GM12891 (cell line): ENCODE results near the gene QRSL1.
"Not testable (repeated sequence)": the region's sequence is repeated elsewhere in the genome, so short reads cannot be mapped to it uniquely, and the experiment has no call there.

Source experiments
- DNase-seq: peaks from one replicate; pipeline ENCODE4 v3.0.0; 2011; ENCODE audit warnings: low spot score; ENCODE audit not compliant: insufficient read length
- FAIRE-seq: peaks from 2 replicates; lab custom pipeline; 2011; peaks lifted over from hg19 to GRCh38; lab: Jason Lieb, UNC
- PAX5 ChIP-seq: IDR thresholded peaks from 2 replicates; pipeline ENCODE4 v1.6.1; 2011; ENCODE audit warnings: low read length, moderate library complexity, mild to moderate bottlenecking; ENCODE audit not compliant: insufficient read depth, severe bottlenecking
- POLR2A ChIP-seq: IDR thresholded peaks from 2 replicates; pipeline ENCODE4 v1.6.1; 2011; ENCODE audit warnings: low read depth, low read length, control low read depth
- POLR2AphosphoS5 ChIP-seq: IDR thresholded peaks from 2 replicates; pipeline ENCODE4 v1.6.1; 2011; ENCODE audit warnings: low read depth, low read length, control low read depth
- POU2F2 ChIP-seq: IDR thresholded peaks from 2 replicates; pipeline ENCODE4 v1.6.1; 2011; ENCODE audit warnings: low read depth, mild to moderate bottlenecking, control low read depth, low read length, moderate library complexity
- SPI1 ChIP-seq: IDR thresholded peaks from 2 replicates; pipeline ENCODE4 v1.6.1; 2011; ENCODE audit warnings: low read depth, low read length, control low read depth
- TAF1 ChIP-seq: IDR thresholded peaks from 2 replicates; pipeline ENCODE4 v1.6.1; 2011; ENCODE audit warnings: low read depth, low read length, control low read depth

Gene QRSL1

DNA sequence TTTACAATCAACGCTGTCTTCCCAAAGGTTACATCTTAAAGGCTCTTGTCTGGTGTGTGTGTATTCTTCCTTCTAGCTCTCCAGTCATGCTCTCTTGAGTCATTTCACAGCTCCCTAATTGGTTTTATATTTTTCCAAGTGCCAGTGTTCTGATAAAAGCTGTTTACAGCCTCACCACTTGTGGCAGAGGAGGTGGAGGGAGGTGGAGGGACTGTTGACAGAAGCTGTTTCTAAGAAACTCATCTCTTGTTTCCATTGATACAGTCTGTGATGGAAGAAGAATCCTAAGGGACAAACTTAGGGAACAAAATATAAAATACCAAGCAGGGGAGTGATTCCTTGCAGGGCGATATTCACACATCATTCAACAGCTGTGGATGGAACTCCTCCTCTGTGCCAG is 64.0 kb downstream of the QRSL1 start:
- FAIRE-seq (no peak), DNase-seq (no peak)
- no peak for TF ChIP-seq PAX5
- no peak for TF ChIP-seq SPI1
- TF ChIP-seq TAF1, result no peak
- TF ChIP-seq POLR2A, result no peak

DNA sequence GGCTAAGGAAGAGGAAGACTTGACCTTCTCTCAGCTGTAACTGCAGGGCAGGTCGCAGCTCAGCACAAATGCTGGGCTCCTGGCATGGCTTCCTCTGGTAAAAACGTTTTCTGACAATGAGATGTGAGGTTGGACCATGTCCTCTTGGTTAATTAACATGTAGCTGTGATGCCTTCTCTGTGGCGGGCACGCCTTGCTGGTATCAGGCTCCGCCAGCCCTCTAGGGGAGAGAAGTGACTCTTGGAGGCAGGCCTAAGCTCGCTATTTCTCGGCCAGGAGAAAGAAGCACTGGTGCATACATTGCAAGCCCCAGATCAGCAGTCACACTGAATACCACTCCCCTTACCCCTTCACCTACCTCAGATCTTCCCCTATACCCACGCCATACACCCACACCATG is 65.0 kb downstream of the QRSL1 start:
- no peak for TF ChIP-seq POU2F2
- no peak for TF ChIP-seq POLR2AphosphoS5
- no peak for TF ChIP-seq POLR2A
- TF ChIP-seq TAF1, result no peak
- no peak for TF ChIP-seq PAX5
- no peak for TF ChIP-seq SPI1
- FAIRE-seq (peak; percentile 84), DNase-seq (no peak)

DNA sequence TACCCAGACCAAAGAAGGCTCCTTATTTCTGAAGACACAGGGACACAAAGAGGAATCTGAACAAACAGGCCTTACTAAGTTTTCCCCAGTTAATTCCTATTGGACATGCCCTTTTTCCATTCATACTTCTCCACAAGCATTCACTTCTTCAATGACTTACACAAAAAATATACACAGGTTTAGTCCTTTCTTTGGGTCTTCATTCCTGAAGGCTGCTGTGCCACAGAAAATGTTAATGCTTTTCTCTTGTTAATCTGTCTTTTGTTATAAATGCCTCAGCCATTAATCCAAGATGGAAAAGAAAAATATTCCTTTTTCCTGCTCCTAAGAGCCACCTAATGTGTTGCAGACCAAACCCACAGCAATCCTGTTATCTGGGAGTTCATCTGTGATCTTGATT is 71.2 kb downstream of the QRSL1 start:
- TF ChIP-seq SPI1 (no peak), POU2F2 (no peak), POLR2AphosphoS5 (no peak), POLR2A (no peak), PAX5 (no peak), TAF1 (no peak)
- no peak for DNase-seq
- no peak for FAIRE-seq

DNA sequence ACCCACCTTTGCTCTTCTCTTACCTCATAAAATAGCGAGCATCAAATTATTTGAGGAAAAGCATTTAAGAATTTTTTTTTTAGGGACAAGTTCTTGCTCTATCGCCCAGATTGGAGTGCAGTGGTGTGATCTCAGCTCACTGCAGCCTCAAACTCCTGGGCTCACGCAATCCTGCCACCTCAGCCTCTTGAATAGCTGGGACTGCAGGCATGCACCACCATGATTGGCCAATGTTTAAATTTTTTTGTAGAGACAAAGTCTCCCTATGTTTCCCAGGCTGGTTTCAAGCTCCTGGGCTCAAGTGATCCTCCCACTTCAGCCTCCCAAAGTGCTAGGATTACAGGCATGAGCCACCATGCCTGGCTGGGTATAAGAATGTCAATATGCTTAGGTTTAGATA is 71.8 kb downstream of the QRSL1 start:
- peak; percentile 66 for FAIRE-seq
- DNase-seq, result not testable (repeated sequence)

DNA sequence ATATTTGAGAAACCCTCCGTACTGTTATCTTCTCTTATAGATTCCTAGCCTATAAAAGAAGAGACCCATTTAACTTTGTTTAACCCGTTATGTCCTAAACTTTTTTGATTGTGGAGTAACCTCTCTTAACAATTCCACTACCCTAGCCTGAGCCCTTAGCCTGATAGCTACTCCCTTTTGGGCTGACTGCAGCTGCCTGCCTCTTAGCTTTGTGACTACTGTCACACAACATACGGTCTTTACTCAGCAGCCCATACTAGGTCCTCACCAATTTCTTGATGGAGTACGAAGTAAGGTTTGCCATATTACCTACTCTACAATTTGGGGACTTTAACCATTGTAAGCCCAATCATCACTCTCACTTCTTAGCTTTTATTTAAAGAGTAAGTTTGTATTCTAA is 72.7 kb downstream of the QRSL1 start:
- FAIRE-seq, result no peak
- TF ChIP-seq POU2F2, result no peak
- TF ChIP-seq SPI1, result no peak
- no peak for TF ChIP-seq POLR2A
- no peak for TF ChIP-seq POLR2AphosphoS5
- TF ChIP-seq PAX5, result no peak
- no peak for TF ChIP-seq TAF1
- DNase-seq, result no peak

DNA sequence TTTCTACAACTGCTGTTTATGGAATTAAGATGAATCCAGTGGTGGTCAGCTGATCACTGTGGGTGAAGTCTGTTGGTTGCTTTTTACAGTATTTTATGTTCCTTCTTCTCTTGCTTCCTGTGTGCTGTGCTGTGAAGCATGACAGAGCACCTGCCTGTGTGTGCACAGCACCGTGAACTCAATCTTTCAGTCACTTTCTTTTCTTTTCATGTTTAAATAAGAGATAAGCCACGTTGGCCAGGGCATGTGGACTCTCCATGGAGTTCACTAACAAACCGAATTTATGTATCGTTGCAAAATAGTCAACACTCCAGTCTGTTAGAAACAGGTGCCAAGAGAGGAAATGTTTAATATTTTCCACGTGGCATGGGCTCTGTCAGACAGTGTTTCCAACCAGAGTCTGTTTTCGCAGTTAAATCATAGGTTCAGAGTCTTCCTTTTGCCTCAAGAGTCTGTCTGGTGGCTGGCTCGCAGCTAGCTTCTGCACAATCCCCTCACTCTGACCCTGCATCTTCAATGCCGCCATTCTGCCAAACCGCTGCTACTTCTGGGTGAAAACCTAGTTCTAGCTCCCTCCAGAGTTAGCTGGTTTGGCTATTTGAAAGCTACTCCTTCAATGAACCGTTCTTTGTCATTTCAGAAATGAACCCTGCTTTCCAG is 73.2 kb downstream of the QRSL1 start:
- no peak for TF ChIP-seq POLR2A
- TF ChIP-seq TAF1, result peak; percentile 77; the same call in 1 of the 2 replicates
- no peak for TF ChIP-seq SPI1
- TF ChIP-seq POU2F2, result no peak
- TF ChIP-seq POLR2AphosphoS5, result no peak
- peak; percentile 99 for TF ChIP-seq PAX5
- DNase-seq (peak; percentile 42), FAIRE-seq (peak; percentile 97)

DNA sequence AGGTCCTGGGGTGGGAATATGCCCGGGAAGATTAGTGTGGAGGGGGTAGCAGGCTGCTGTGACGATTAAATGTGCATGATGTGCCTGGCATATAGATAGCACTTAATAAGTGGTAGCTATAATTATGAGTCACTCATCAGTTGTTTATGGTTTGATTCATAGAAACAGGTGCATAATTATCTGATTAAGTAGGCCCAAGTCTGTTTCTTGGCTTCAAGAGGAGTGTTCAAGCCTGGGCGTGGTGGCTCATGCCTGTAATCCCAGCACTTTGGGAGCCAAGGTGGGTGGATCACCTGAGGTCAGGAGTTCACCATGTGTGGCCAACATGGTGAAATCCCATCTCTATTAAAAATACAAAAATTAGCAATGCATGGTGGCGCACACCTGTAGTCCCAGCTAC is 74.9 kb downstream of the QRSL1 start:
- FAIRE-seq, result no peak
- DNase-seq, result no peak
- TF ChIP-seq POLR2A, result no peak
- TF ChIP-seq PAX5, result no peak
- TF ChIP-seq POU2F2, result no peak
- TF ChIP-seq TAF1, result no peak
- no peak for TF ChIP-seq SPI1
- no peak for TF ChIP-seq POLR2AphosphoS5

DNA sequence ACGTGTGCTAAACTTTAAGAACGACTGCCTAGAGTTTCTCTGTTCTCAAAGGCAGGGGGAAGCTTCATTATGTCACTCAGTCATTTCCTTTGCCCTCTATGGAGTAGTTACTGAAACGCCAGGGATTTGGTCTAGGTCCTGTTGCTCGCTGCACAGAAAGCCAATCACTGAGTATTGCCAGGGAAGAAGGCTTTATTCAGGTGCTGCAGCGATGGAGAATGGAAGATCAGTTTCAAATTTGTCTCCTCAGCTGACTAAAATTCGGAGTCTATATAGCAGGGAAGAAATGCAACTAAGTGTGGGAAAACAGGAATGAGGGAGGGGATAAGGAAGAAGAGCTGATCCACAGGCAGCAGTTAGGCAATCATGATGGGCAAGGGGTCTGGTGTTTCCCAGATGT is 75.8 kb downstream of the QRSL1 start:
- TF ChIP-seq PAX5 (no peak), POLR2A (no peak), POLR2AphosphoS5 (no peak), POU2F2 (no peak), TAF1 (no peak), SPI1 (no peak)
- DNase-seq, result no peak
- FAIRE-seq, result no peak

DNA sequence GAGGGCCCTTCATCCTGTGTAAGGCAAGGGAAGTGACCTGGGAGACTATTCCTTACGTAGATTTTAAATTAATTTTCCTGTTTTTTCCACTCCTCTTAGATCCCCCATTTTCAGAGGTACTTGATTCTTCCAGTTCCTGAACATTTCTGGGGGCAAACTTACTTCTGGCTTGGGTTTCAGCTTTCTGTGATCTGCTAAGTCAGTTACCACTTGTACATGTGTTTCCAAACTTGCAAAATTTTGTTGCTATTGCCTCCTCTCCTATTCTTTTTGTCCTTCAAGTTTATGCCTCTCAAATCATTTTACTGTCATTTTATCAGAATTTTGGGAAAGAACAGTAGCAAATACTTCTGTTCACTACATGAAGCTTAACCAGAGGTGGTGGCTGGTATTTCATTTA is 81.2 kb downstream of the QRSL1 start:
- no peak for TF ChIP-seq SPI1
- no peak for TF ChIP-seq PAX5
- TF ChIP-seq POLR2A, result no peak
- TF ChIP-seq POLR2AphosphoS5, result no peak
- no peak for TF ChIP-seq POU2F2
- no peak for TF ChIP-seq TAF1

DNA sequence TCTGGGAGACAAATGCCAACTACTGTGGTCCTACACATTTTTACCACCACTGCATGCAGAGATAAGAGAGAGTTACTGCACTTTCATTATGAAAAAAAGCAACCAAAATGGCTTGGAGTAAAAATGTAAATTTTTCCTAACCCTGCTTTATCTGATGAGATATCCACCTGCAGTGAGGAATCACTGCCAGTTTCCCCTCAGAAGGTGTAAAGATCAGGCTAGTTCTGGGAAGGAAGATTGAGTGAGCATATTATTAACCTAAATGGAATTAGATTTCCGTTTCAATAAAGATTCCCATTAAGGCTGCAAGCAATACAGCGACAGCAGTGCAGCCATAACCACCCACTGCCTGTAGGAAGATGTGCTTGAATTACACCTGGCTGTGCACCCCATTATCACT is 84.9 kb downstream of the QRSL1 start:
- FAIRE-seq, result peak; percentile 40
- TF ChIP-seq POU2F2, result no peak
- no peak for TF ChIP-seq POLR2A
- TF ChIP-seq SPI1, result no peak
- TF ChIP-seq POLR2AphosphoS5, result no peak
- TF ChIP-seq TAF1, result no peak
- DNase-seq, result no peak

More for the DNA sequence above, 81.2 kb downstream of the QRSL1 start:
- DNase-seq (no peak), FAIRE-seq (no peak)
